Right kidney (tissue), 1 donor: ENCODE results near the gene MRPS23.

Experiments used
- DNase-seq: peaks from one replicate; pipeline ENCODE4 v3.0.0-alpha.2; 2016

The MRPS23 gene

GRCh38 chr17:57838857-57839570 lies 10.8 kb downstream of the MRPS23 start:
- no peak for DNase-seq

GRCh38 chr17:57838453-57838852 lies 11.4 kb downstream of the MRPS23 start:
- DNase-seq = no peak

- DNase-seq = no peak
Observed at GRCh38 chr17:57835333-57835900, 14.4 kb downstream of the MRPS23 start.

GRCh38 chr17:57834146-57834741 lies 15.6 kb downstream of the MRPS23 start:
- peak; percentile 22 for DNase-seq

- peak; percentile 80 for DNase-seq
Observed at GRCh38 chr17:57833179-57833939, 16.5 kb downstream of the MRPS23 start.

- peak; percentile 36 for DNase-seq
Observed at GRCh38 chr17:57832314-57833178, 17.3 kb downstream of the MRPS23 start.

- DNase-seq = no peak
Observed at GRCh38 chr17:57830880-57831279, 19.0 kb downstream of the MRPS23 start.

- no peak for DNase-seq
Observed at GRCh38 chr17:57823469-57824401, 26.1 kb downstream of the MRPS23 start.

- no peak for DNase-seq
Observed at GRCh38 chr17:57819867-57820266, 30.0 kb downstream of the MRPS23 start.

- DNase-seq = no peak
Observed at GRCh38 chr17:57819285-57819684, 30.6 kb downstream of the MRPS23 start.

- no peak for DNase-seq
Observed at GRCh38 chr17:57818066-57818465, 31.8 kb downstream of the MRPS23 start.

GRCh38 chr17:57817299-57817698 lies 32.5 kb downstream of the MRPS23 start:
- no peak for DNase-seq

GRCh38 chr17:57814421-57814820 lies 35.4 kb downstream of the MRPS23 start:
- DNase-seq = no peak

GRCh38 chr17:57811638-57812280 lies 38.1 kb downstream of the MRPS23 start:
- no peak for DNase-seq

- DNase-seq = peak; percentile 73
Observed at GRCh38 chr17:57810721-57811637, 38.9 kb downstream of the MRPS23 start.

GRCh38 chr17:57809879-57810278 lies 40.0 kb downstream of the MRPS23 start:
- no peak for DNase-seq

- DNase-seq = no peak
Observed at GRCh38 chr17:57808882-57809281, 41.0 kb downstream of the MRPS23 start.

GRCh38 chr17:57806167-57806830 lies 43.5 kb downstream of the MRPS23 start:
- no peak for DNase-seq

- no peak for DNase-seq
Observed at GRCh38 chr17:57803021-57803420, 46.8 kb downstream of the MRPS23 start.
